Mucosa of gallbladder (tissue), 1 donor: ENCODE measurements around the gene PTPN23. TPM values are rescaled to one million over a fixed set of nuclear protein-coding genes. Genes with fewer than 3 reads are reported as not detected.
A peak's percentile ranks its signal among the peaks of the same experiment; 100 is the strongest.

Experiments used
- DNase-seq: peaks from one replicate; pipeline ENCODE4 v3.0.0-alpha.2; 2020; ENCODE audit warnings: low spot score
- total RNA-seq: library from RNA; stranded (reverse); gene quantifications from one replicate; pipeline ENCODE4 v1.2.1, GENCODE V29; 2021
- donor health status: DM: no; HTN: no; CAD: no.

Gene PTPN23
- total RNA-seq, 1 donor from 2014 or later: 58.2 TPM

DNA sequence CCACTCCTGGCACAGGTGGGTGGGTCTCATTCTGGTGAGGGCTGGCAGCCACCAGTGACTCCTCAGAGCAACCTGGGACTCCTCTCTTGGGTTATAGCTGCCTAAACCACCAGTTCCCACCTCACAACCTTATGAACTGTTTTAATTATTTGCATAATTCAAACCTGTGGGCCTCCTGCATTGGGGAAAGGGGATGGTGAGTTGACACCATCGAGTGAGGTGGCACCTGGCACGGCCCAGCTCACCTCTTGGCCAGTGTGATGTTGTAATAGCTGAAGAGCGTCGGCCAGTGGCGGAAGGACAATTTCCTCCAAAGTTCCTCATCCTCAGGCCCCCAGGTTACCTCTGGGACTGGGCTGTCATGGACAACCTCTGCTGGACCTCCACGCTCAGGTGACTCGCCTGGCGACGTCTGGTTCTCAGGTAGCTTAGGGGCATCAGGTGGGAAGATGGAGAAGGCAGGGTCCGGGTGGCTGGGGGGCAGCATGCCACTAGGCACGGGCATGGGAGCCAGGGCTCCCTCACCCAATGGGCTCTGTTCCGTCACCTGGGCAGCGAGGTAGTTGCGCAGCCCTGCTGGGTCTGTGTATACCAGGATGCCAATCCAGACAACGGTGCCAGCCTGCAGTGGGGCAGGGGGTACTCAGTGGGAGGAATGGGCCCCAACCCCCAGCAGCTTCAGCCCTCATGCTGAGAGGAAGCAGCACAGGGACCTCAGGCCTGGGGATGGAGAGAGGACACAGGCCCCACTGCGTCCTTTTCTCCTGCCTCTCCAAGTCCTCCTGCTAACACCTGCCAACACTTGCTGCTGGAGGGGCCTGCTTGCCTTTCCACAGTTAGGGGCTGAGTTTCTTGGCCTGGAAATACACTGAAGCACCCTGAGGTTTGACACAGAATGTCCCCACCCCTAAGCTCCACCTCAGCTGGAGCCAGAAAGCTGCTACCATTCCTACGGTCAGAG is 38.5 kb downstream of the PTPN23 start:
- DNase-seq: no peak

DNA sequence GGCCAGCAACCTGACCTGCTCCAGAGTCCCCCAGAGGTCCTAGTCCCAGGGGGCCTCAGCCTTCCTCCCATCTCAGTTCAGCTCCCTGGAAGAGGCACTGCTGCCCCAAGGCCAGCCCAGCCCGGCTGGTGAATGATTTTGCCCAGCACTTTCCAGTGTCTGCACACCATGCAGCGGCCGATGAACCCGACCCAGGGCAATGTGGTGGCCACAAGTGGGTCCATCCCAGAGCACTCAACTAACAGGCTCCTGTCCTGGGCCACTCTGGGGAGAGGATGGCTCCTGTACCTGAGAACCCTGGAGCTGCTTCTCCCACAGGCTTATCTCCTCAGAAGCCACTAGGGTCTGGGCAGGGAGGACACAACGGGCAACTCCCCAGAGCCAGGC is 39.2 kb downstream of the PTPN23 start:
- no peak for DNase-seq

GRCh38 chr3:47420511-47421484 is 40.0 kb downstream of the PTPN23 start:
- peak; percentile 93 for DNase-seq

DNA sequence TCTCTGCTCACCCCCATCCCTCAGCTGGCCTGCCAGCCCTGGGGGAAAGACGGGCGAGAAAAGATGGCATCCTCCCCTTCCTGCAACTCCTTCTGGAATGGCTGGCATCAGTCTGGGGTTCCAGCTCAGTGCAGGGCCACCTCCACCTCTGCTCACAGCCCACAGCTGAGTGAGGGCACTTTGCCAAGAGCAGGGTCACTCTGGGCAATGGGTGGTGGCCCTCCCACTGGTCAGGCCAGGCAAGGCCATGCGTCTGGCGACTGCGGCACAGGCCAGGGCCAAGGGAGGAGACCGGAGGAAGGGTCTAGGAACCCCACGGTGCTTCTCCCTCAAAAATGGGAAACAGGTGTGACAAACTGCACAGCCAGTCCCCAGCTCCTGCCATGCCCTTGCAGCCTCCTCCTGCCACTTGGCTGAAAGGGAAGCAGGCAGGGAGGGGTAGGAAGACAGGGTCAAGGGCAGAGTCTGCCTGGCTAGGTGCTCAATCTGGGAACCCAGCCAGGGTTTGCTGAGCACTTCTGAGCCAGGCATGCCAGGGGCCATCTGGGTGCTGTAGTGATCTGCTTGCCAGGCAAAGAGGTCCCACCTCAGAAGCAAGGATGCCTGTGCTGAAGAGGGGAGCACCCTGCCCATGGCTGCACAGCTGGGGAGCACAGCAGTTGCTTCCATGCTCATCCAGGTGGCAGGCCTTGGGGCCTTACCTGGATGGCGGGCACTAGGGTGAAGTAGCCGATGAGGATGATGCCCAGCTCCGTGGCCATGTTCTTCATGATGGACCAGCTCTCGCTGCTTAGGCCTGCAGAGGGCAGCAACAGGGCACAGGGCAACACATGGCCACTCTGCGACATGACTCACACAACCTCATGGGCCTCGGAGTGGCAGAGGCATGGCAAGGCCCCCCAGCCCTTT is 41.2 kb downstream of the PTPN23 start:
- DNase-seq: peak; percentile 64

GRCh38 chr3:47422743-47423142 is 41.9 kb downstream of the PTPN23 start:
- DNase-seq: no peak

GRCh38 chr3:47423548-47424145 is 42.8 kb downstream of the PTPN23 start:
- DNase-seq: no peak

- peak; percentile 49 for DNase-seq
These were observed 43.9 kb downstream of the PTPN23 start for GRCh38 chr3:47424434-47425382.

GRCh38 chr3:47425383-47425778 is 44.6 kb downstream of the PTPN23 start:
- DNase-seq: no peak

DNA sequence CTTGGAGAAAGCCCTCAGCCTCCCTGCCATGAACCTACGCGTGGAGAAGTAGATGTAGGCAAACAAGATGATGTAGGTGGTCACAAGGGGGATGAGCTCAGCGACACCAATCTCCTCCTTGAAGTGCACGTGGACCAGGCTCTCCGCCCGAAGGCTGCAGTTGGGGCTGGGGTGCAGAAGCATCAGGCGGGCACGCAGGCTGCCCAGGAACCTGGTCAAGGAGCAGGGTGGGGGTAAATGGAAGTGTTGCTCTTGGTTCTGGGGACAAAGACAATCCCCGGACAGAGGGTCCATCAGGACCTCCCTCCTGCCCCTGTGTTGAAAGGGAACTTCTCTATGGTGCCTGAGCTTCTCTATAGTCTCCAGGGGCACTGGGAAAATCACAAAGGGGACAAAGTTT is 45.1 kb downstream of the PTPN23 start:
- no peak for DNase-seq

DNA sequence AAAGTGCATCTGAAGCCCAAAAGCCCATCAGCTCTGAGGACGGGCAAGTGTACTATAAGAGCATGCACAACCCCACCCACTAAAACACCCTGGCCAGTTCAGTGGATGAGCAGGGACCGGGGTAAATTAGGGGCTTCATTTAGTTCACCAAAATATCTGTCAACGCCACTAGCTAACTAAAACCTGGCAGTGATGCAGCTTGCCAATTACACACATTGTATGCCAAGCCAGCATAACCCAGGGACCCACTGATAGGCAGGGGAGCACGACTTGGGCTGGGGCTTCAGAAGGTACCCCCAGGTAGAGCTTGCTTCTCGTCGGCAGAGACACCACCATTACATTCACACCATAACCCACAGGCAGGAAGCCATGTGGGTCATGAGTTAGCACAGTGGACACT is 47.0 kb downstream of the PTPN23 start:
- no peak for DNase-seq

DNA sequence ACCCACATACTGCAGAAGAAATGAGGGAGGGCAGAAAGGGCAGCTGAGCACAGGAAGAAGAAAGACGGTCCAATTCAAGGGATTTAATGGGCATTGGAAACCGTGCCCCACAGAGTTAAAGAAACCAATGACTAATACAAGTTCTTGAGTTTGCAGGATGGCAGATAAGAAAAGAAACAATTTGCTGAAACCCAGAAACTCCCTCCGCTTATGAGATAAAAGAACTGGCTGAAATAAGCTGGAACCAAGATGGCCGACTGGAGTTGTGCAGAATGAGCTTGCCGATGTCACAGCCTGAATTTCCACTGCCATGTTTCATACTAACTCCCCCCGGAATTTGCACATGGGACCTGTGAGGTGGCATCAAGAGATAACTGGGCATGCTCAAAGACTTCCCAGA is 47.8 kb downstream of the PTPN23 start:
- DNase-seq: no peak

DNA sequence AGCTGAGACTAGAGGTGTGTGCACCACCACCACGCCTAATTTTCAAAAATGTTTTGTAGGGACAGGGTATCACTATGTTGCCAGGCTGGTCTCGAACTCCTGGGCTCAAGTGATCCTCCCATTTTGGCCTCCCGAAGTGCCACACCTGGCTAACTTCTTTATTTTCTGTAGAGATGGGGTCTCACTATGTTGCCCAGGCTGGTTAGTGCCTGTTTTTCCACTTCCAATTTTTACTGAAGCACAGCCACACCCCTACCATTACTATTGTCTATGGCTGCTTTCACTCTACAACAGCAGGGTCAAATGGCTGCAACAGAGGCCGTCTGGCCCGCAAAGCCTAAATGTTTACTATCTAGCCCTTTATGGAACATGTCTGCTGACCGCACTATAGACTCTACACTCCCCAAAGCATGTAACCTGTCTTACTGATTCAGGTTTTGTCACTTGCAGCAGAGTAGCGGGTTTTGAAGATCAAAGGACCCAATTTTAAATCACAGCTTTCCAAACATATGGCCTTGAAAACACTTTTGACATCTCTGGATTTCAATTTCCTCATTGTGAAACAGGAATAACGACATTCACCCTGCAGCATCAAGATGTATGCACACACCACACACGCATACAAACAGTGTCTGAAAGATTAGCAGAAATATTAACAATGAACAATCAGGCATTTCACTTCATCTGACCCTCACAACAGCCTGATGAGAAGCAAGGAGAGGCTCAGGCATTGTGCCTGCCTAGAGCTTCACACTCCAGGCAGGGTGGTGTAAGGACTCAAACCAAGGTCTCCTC is 48.9 kb downstream of the PTPN23 start:
- no peak for DNase-seq

GRCh38 chr3:47430606-47431005 is 49.8 kb downstream of the PTPN23 start:
- DNase-seq: no peak

DNA sequence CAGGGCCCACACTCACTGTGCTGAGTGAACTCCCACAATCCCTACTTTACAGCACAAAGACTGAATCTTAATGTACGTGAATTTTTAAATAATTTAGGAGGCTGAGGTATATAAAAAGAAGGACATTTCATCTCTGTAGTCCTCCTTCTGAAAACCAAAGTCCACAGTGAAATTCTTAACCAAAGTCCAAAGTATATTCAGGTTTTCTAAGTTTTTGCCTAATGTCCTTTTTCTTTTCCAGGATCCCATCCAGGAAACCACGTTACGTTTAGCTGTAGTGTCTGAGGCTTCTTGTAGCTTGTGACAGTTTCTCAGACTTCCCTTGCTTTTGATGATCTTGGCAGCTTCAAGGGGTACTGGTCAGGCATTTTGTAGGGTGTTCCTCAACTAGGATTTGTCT is 50.4 kb downstream of the PTPN23 start:
- DNase-seq: no peak

- DNase-seq: no peak
These were observed 51.9 kb downstream of the PTPN23 start for GRCh38 chr3:47432673-47433072.

- DNase-seq: peak; percentile 78
These were observed 53.0 kb downstream of the PTPN23 start for GRCh38 chr3:47433796-47434195.

- DNase-seq: peak; percentile 49
These were observed 54.0 kb downstream of the PTPN23 start for GRCh38 chr3:47434849-47435248.

GRCh38 chr3:47436180-47436579 is 55.4 kb downstream of the PTPN23 start:
- no peak for DNase-seq

DNA sequence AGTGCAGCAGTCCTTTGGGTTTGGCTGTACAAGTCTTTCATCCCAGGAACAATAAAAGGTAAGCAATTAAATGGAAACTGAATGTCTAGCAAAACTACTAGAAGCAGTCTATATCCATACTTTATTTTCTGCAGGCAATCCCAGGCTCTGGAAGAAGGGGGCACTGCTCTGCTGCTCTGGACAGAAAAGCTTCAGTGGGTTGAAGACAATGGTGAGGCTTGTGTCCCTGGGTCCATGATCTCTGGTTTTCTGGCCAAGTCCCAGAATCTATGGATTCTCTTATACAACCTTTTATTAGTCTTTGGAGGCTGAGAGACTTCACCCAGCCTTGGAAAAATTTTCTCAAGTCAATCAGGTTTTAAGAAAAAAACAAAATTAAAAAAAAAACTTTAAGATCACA is 59.3 kb downstream of the PTPN23 start:
- DNase-seq: no peak
